Islet of Langerhans (tissue), 1 donor: ENCODE measurements around the gene PPP1R3E.
"Not testable (repeated sequence)": the region's sequence is repeated elsewhere in the genome, so short reads cannot be mapped to it uniquely, and the experiment has no call there.

Source experiments
- FAIRE-seq: peaks from one replicate; lab custom pipeline; 2011; peaks lifted over from hg19 to GRCh38; lab: Jason Lieb, UNC

The PPP1R3E gene

GRCh38 chr14:23297611-23298277 is 4.9 kb downstream of the PPP1R3E start:
- no peak for FAIRE-seq

DNA sequence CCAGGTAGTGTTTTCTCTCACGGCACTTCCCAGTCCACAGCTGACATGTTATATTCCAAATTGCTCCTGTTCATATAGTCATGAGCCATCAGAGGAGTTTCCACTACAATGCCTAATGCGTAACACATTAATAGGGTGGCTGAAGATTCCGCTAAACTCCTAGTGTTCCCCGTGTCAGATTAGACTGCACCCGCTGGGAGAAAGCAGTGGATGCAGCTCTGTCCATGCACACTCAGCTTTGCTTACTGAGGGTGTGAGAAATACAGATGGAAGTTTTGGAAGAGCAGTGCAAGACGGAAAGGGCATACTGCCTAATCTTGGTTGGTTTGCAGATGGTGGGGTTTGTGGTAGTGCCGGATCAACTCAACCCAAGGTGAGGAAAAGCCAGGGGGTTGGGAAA is 5.6 kb downstream of the PPP1R3E start:
- FAIRE-seq = no peak

DNA sequence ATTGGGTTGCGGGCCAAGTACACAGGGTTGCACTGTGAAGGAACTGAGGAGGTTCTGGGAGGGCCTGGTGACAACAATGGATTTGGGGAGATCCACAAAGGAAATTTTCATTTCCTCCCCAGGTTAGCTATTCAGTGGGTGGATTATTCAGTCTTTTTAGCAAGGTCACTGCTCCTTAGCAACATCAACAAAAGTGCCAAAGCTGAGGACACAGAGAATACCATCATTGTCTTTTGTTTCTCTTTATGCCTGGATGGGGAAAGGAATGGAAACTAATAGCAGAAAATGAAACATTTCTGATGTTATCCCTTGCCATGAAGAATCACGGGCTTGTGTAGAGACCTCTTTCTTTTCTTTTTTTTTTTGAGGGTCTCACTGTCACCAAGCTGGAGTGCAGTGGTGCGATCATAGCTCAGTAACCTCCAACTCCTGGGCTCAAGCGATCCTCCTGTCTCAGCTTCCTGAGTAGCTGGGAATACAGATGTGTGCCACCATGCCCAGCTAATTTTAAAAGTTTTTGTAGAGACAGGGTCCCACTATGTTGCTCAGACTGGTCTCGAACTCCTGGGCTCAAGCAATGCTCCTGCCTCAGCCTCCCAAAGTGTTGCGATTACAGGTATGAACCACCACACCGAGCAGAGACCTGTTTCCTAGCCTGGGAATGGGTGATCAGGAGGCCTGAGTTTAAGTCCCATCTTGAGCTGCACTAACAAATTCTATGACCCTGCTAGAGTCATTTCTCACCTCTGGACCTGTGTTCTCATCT is 6.5 kb downstream of the PPP1R3E start:
- FAIRE-seq = no peak

DNA sequence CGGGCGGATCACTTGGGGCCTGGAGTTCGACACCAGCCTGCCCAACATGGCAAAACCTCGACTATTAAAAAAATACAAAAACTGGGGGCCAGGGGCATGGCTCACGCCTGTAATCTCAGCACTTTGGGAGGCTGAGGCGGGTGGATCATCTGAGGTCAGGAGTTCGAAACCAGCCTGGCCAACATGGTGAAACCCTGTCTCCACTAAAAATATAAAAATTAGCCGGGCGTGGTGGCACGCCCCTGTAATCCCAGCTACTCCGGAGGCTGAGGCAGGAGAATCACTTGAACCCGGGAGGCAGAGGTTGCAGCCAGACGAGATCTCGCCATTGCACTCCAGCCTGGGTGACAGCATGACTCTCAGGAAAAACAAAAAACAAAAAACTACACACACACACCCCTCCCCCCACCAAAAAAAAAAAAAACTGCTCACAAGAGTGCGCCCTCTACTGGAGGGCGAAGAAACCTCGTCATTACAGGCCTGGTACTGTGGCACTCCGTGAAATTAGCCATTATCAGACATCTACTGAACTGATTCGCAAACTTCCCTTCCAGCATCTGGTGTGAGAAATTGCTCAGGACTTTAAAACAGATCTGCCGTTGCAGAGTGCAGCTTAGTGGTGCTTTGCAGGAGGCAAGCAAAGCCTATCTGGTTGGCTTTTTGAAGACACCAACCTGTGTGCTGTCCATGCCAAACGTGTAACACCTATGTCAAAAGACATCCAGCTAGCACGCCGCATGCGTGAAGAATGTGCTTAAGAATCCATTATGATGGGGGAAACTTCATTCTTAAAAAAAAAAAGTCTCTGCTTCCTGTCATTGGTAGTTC is 7.7 kb downstream of the PPP1R3E start:
- FAIRE-seq = no peak

- FAIRE-seq = no peak
Measured at GRCh38 chr14:23286902-23287479, 15.7 kb downstream of the PPP1R3E start.

DNA sequence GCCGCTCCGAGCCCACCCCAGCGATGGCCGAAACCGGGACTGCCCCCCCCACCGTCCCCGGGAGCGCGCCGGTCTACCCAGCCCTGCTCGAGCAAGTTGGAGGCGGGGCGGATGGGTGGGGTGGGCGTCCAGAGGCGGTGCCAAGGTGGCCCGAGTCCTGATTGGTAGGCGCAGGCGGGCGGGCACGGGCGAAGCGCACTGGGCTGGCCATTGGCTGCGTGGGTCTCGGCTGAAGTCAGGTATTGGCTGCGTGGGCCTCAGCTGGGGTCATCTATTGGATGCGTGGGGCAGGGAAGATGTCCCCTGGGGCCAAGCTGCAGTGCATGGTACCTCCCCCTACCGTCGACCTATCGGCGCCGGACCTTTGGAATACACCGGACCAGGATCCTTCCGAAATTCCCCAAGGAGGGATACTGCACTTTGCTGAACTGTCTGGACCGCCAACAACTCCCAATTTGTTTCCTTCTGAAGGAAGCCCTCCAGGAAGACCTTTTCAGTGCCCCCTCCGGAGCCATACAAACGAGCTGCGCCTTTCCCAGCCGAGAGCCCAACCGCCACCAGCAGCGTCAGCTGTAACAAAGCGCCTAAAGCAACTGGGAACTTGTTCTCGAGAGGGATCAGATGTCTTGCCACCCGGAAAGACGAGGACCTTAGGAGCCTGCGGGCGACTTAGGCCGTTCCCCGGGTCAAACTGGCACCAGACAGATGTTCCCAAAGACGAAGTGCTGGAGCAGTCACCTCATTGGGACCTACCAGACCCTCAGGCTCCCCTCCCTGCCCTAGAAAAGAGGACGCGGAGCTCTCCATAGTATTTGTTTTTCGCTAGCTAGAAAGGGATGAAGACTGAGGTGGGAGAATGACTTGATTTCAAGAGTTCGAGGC is 16.4 kb downstream of the PPP1R3E start, which contains the start of gene HOMEZ:
TSS of gene HOMEZ (minus strand) at position 113 of the 882 bp plus-strand sequence. CDS start 180 bp downstream, outside the sequence.
- no peak for FAIRE-seq

GRCh38 chr14:23285530-23286019 is 17.1 kb downstream of the PPP1R3E start:
- no peak for FAIRE-seq

DNA sequence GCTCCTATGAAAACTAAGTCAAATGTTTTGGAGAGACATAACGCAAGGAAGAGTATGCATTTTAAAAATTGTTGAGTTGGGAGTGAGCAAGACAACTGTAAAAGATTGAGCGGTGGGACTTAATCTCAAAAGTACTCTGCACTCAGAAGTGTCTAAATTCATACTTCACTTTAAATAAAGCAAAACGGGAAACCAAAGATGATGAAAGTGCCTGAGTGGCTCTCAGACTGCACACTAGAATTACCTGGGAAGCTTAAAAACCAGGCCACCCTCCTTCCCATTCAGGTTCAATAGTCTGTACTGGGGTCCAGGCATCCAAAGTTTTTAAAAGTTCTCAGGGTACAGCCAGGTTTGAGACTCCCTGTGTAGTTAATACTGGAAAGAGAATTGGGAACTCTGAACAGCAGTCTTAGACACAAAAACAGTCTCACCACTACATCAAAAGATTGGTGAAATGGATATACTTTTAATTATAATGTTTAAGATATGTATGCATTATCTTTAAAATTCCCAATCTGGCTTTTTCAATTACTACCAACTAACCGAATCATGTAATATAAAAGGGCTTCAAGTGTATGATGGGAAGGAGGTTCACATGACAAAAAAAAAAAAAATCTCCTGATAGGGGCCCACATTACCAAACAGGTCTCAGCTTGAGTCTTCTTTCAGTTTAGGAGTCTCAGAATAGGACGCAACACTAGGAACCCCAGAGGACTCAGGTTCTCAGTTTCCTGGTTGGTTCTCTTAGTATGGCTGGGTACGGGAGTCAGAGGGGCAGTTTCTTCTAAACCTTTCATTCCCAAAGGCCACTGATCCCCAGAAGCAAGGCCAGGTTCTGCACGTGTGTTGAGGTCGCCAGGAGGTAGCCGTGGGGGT is 17.8 kb downstream of the PPP1R3E start:
- FAIRE-seq = no peak

DNA sequence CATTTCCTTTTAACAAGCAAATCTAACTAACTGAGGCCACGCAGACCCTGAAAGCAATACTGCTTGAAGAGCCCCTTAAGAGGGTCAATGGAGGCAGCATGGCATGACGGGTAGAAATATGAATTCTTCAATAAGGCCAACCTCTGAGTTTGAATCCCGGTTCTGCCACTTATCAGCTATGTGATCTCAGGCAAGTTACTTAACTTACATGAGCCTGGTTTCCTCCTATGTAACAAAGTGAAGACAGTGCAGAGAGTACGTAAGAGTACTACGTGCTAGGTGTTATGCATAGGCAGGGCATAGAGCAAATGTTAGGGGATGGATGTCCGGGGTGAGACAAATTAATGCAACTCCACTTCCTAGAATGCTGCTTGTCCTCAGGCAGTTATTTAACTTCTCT is 21.4 kb downstream of the PPP1R3E start:
- no peak for FAIRE-seq

DNA sequence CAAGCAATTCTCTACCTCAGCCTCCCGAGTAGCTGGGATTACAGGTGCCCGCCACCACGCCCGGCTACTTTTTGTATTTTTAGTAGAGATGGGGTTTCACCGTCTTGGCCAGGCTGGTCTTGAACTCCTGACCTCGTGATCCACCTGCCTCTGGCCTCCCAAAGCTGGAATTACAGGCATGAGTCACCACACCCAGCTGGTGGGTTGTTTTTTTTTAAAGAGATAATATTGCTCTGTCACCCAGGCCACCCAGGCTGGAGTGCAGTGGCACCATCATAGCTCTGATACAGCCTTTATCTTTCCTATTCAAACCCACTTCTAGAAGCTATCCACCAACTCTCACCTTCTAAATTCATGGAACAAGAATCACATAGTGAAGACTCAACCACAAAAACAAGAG is 24.7 kb downstream of the PPP1R3E start:
- FAIRE-seq = not testable (repeated sequence)

DNA sequence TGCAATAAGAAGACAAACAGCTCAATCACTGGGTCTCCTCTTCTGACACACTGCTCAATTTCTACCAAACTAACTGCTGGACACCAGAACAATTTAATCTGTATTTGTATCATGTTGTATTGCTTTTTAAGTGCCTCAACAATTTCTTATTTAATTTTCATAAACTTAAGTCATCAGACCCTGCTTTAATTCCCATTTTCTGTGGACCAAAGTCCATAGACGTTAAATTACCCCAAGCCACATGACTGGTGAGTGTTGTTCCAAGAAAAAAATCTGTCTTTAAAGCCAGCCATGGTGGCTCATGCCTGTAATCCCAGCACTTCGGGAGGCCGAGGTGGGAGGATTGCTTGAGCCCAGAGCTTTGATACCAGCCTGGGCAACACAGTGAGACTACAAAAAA is 25.5 kb downstream of the PPP1R3E start:
- no peak for FAIRE-seq

DNA sequence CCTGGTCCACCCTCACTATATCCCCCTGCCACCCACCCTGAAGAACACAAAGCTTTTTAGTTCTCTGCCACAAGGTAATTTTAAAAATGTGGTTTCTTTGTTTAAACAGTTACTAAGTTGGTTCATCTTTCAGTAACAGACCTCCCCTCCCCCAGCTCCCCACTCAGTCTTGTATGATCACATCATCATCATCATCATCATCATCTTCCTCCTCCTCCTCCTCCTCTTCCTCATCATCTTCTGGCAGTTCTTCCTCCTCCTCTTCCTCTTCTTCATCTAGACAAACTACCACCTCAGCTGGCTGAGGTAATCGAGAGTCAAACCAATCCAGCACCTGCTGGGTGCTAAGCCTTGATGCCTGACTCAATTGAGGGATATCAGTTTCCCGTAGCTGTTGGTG is 27.2 kb downstream of the PPP1R3E start:
- FAIRE-seq = no peak

DNA sequence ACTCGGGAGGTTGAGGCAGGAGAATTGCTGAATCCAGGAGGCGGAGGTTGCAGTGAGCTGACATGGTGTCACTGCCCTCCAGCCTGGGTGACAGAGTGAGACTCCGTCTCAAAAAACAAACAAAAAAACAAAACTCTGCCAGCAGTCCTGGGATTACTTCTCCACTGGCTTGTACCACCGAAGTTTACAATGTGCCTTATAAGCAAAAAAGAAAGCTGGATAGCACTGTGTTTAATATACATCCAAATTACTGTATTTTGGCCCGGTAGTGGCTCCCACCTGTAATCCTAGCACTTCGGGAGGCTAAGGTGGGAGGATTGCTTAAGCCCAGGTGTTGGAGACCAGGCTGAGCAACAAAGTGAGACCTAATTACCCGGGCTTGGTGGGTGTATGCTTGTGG is 33.5 kb downstream of the PPP1R3E start:
- no peak for FAIRE-seq

GRCh38 chr14:23260849-23261248 is 41.8 kb downstream of the PPP1R3E start:
- FAIRE-seq = not testable (repeated sequence)

DNA sequence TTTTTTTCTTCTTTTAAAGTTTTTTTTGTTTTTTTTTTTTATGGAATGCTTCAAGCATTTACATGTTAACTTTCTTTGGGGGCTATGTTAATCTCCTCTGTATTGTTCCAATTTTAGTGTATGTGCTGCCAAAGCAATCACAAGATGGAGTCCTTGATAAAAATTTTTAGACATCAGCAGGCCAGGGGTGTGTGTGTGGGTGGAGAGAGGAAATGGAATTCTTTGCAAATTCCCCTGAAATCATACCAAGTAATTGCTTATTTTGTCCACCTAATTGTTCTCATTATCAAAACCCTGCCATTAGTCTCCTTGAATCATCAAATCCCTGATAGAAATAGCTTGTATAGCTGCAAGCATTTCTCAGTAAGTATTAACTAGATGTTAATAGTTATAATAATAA is 43.2 kb downstream of the PPP1R3E start:
- FAIRE-seq = no peak

DNA sequence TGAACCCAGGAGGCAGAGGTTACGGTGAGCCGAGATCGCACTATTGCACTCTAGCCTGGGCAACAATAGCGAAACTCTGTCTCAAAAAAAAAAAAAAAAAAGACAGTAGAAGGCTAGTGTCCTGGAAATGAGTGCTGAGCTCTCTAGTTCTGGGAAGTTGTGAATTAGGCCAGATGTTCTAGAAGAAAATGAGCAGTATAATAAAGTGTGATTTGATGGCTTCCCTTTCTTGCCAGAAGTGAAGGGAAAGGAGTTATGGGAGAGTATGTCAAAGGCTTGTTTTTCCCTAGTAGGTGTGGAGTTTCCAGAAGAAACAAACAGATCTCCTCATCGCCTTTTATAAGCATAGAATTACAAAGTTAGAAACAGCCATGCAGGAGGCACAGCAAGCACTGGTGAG is 44.4 kb downstream of the PPP1R3E start:
- no peak for FAIRE-seq

GRCh38 chr14:23252420-23253333 is 50.0 kb downstream of the PPP1R3E start:
- no peak for FAIRE-seq

- FAIRE-seq = no peak
Measured at GRCh38 chr14:23252006-23252405, 50.7 kb downstream of the PPP1R3E start.

DNA sequence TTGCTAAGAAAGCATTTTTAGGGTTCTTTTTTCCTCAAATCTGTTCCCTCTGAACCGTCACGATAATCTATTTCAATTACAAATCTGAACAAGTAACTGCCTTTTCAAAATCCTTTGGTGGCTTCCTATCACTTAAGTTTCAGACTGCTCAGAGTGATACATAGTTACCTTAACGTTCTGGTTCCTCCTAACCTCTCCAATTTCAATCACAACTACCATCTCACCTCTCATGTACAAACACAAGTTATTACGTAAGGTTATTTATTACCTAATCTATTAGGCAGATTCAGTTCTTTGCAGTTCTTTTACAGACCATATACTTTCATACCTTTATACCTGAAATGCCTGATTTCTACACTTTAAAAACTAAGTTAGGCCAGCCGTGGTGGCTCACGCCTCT is 52.8 kb downstream of the PPP1R3E start:
- no peak for FAIRE-seq
